Measurements from ENCODE around the gene TMX1. TPM values are rescaled to one million over a fixed set of nuclear protein-coding genes. Genes with fewer than 3 reads are reported as not detected.
A peak's percentile ranks its signal among the peaks of the same experiment; 100 is the strongest.

Gene TMX1
- total RNA-seq, 2 donors from 2014 or later: 15.5 to 17.9 TPM

- ATAC-seq: peak; percentile 38
- intact Hi-C loops (cut with DNase I): no loop called here
- DNase-seq: no peak
- H3K4me1 ChIP-seq: no peaks in the 10 kb centered on the region
- TF ChIP-seq POLR2A (IDR thresholded peaks at IDR 0.05) (no peak), CTCF (IDR thresholded peaks at IDR 0.05) (no peak)
- H3K9me3 ChIP-seq: no peaks in the 10 kb centered on the region
- no peak overlapping the region for H3K27ac ChIP-seq
- WGBS, 2 donors: 69 to 80% methylated on average over 4 of the region's 4 CpGs
- no peaks in the 10 kb centered on the region for H3K27me3 ChIP-seq
- H3K4me3 ChIP-seq: no peak overlapping the region
- no peaks in the 10 kb centered on the region for H3K36me3 ChIP-seq (replicated peaks in 1 of 2; ENCODE audit: insufficient read depth in 1 of 2, low read depth in 2 of 2)
These were observed 64.9 kb downstream of the TMX1 start for GRCh38 chr14:51304941-51305340.

DNA sequence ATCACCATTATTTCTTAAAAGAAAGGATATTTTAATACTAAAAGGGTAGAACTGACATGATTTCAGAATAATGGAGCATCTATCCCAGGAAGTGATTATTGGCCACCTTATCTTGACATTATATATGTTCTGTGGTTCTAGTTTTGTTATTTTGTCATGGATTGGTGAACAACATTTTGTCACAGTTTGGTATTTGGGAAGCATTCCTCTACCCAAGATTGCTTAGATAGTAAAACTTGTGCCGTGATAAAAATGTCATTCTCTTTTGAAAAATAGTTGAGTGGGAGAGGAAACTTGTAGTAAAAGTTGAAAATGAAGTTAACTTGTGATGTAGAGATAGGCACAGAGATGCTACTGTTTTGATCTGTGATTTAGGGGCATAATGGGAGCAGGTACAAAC is 65.7 kb downstream of the TMX1 start:
- H3K4me3 ChIP-seq: no peak overlapping the region
- intact Hi-C loops (cut with DNase I): no loop called here
- H3K27me3 ChIP-seq: no peaks in the 10 kb centered on the region
- DNase-seq (no peak), ATAC-seq (no peak)
- TF ChIP-seq CTCF (IDR thresholded peaks at IDR 0.05) (no peak), POLR2A (IDR thresholded peaks at IDR 0.05) (no peak)
- no peaks in the 10 kb centered on the region for H3K9me3 ChIP-seq
- H3K36me3 ChIP-seq (replicated peaks in 1 of 2; ENCODE audit: insufficient read depth in 1 of 2, low read depth in 2 of 2): no peaks in the 10 kb centered on the region
- H3K4me1 ChIP-seq: no peaks in the 10 kb centered on the region
- H3K27ac ChIP-seq: no peak overlapping the region
- 61 to 69% methylated on average over 1 of the region's 1 CpG for WGBS, 2 donors

Small RNA genes lying within 50 kb of the gene (small RNA-seq; reads per million reads assigned to genes)
- gene RF00019: not detected
- gene RF00156: not detected

Other genes with a start within 250 kb of the TMX1 start
- gene TRIM9, start 145.1 kb upstream of the TMX1 start, total RNA-seq: 1 to 10 TPM in 1 of 2 donors, under 1 TPM in 1; 0.78 to 9.2 TPM